K562 (cell line): ENCODE results near the gene ACSS2. TPM values are rescaled to one million over a fixed set of nuclear protein-coding genes. Genes with fewer than 3 reads are reported as not detected.

Source experiments
- ATAC-seq: fragments of 200-7000 bp; cut with Tn5 transposase; 3 replicates; pipeline ENCODE4 v1.9.1; 2020; ENCODE audit warnings: moderate library complexity
- BruUV-seq: library from RNA; stranded (reverse); fragments of 400-500 nt; replicated peaks from 2 replicates; lab custom pipeline; 2021; lab: Mats Ljungman, UMichigan
- CTCF ChIA-PET: fragments of 300-600 bp; formaldehyde crosslinking; extraction: SDS; loops from one replicate; lab custom pipeline; 2021; ENCODE audit warnings: low intra/inter-chr PET ratio; lab: Yijun Ruan, JAX
- POLR2A ChIA-PET: fragments of 300-600, 350-650 bp; sonication (Branson Sonifier 250); formaldehyde crosslinking; extraction: SDS; loops from one replicate; lab custom pipeline; 2021; ENCODE audit warnings: antibody characterized with exemption, inconsistent platforms; lab: Yijun Ruan, JAX
- DNase-seq, 4 experiments: peaks; one replicate each; pipeline versions ENCODE4 v3.0.0 to v3.0.0-alpha.2; 2011 to 2018; ENCODE audit warnings: low spot score in 3 of 4, mixed read lengths in 3 of 4; ENCODE audit errors: extremely low read depth in 1 of 4
- FAIRE-seq: peaks from 2 replicates; lab custom pipeline; 2011; peaks lifted over from hg19 to GRCh38; lab: Jason Lieb, UNC
- H2AFZ ChIP-seq: 2 replicates; pipeline ENCODE4 v1.6.0; 2011; ENCODE audit warnings: low read depth, low read length, control low read depth, inconsistent platforms
- H3K27ac ChIP-seq: fragments of 200-600 bp; 3 replicates; pipeline ENCODE4 v1.8.0; 2011; ENCODE audit warnings: low read depth, mild to moderate bottlenecking, control low read depth, inconsistent platforms, low read length, moderate library complexity, mixed read lengths; ENCODE audit errors: extremely low read depth
- H3K27me3 ChIP-seq, 2 experiments: fragments of 300-600 bp in 1 of 2; 2 replicates in 1 of 2; 3 replicates in 1 of 2; pipeline versions ENCODE4 v1.6.0 to v1.8.0; 2011; ENCODE audit warnings: inconsistent platforms in 2 of 2, low read length in 2 of 2, mild to moderate bottlenecking in 1 of 2, mixed read lengths in 1 of 2, moderate library complexity in 1 of 2; ENCODE audit not compliant: control insufficient read depth in 2 of 2, insufficient read depth in 2 of 2
- H3K36me3 ChIP-seq: fragments of 300-600 bp; 3 replicates; pipeline ENCODE4 v1.8.0; 2011; ENCODE audit warnings: mild to moderate bottlenecking, low read length, inconsistent platforms; ENCODE audit not compliant: control insufficient read depth, insufficient read depth
- H3K4me1 ChIP-seq, 2 experiments: fragments of 200-600 bp in 1 of 2; replicated peaks in 1 of 2; 2 replicates in 1 of 2; 3 replicates in 1 of 2; pipeline versions ENCODE4 v1.5.1 to v1.8.0; 2011; ENCODE audit warnings: inconsistent platforms in 2 of 2, low read length in 2 of 2, mild to moderate bottlenecking in 1 of 2, mixed read lengths in 1 of 2, moderate library complexity in 1 of 2; ENCODE audit not compliant: control insufficient read depth in 2 of 2, insufficient read depth in 2 of 2
- H3K4me2 ChIP-seq: 2 replicates; pipeline ENCODE4 v1.6.1; 2011; ENCODE audit warnings: low read length, control low read depth, inconsistent platforms, mixed read lengths; ENCODE audit not compliant: insufficient read depth
- H3K4me3 ChIP-seq: fragments of 200-600 bp; sonication (generic), shearing (Covaris generic); 2 replicates; pipeline ENCODE4 v1.5.1; 2016; ENCODE audit warnings: control low read depth, inconsistent platforms
- H3K79me2 ChIP-seq: fragments of 200-600 bp; 3 replicates; pipeline ENCODE4 v1.8.0; 2011; ENCODE audit warnings: low read length, inconsistent platforms; ENCODE audit not compliant: control insufficient read depth, insufficient read depth
- H3K9ac ChIP-seq, 2 experiments: 2 replicates each; pipeline versions ENCODE4 v1.6.0 to v1.6.1; 2011; ENCODE audit warnings: low read depth in 2 of 2, low read length in 2 of 2, control low read depth in 1 of 2, inconsistent platforms in 1 of 2, mild to moderate bottlenecking in 1 of 2, mixed read lengths in 1 of 2; ENCODE audit not compliant: insufficient read depth in 1 of 2
- H3K9me1 ChIP-seq: one replicate; pipeline ENCODE4 v1.6.0; 2011; ENCODE audit warnings: inconsistent platforms, mild to moderate bottlenecking, low read length, moderate library complexity; ENCODE audit not compliant: control insufficient read depth, insufficient read depth
- H3K9me3 ChIP-seq: replicated peaks from 2 replicates; pipeline ENCODE4 v1.5.1; 2011; ENCODE audit warnings: low read depth, low read length, inconsistent platforms; ENCODE audit not compliant: control insufficient read depth, insufficient read depth
- H4K20me1 ChIP-seq: replicated peaks from 2 replicates; pipeline ENCODE4 v1.6.1; 2011; ENCODE audit warnings: low read length, inconsistent platforms, mixed read lengths; ENCODE audit not compliant: control insufficient read depth, insufficient read depth
- ARHGAP35 ChIP-seq: fragments of 450-650 bp; IDR thresholded peaks from 2 replicates; pipeline ENCODE4 v1.6.1; 2018; ENCODE audit not compliant: partially characterized antibody
- BCOR ChIP-seq: fragments of 450-650 bp; IDR thresholded peaks from 2 replicates; pipeline ENCODE4 v1.6.1; 2016
- FOXP1 ChIP-seq: sonication (generic); formaldehyde crosslinking; IDR thresholded peaks from 2 replicates; pipeline ENCODE4 v1.8.0; 2022; ENCODE audit warnings: mild to moderate bottlenecking, missing genetic modification reagents
- HMG20A ChIP-seq: fragments of 450-650 bp; formaldehyde crosslinking; conservative IDR thresholded peaks from 2 replicates; pipeline ENCODE4 v1.4.0; 2020; ENCODE audit warnings: mild to moderate bottlenecking, mixed read lengths
- SMARCE1 ChIP-seq: fragments of 450-650 bp; IDR thresholded peaks from 2 replicates; pipeline ENCODE4 v1.7.1; 2016; ENCODE audit warnings: mild to moderate bottlenecking
- WGBS: fragments of 100-300 bp; shearing (Covaris generic); methylation state at CpG from one replicate; pipeline ENCODE4 v1.1.6; 2016; ENCODE audit warnings: low coverage, mixed read lengths; ENCODE audit not compliant: insufficient coverage; ENCODE audit errors: missing lambda C conversion rate; 5-methylcytosine and 5-hydroxymethylcytosine counted together
- in situ Hi-C: fragments of 300-500 bp; cut with MboI; formaldehyde crosslinking; loops from 4 replicates; pipeline ENCODE4 v1.15.0; 2018; ENCODE audit warnings: inconsistent platforms, mixed read lengths
- intact Hi-C: fragments of 100-400 bp; cut with micrococcal nuclease; formaldehyde crosslinking; loops from 2 replicates; pipeline ENCODE4 v1.14.2; 2022
- polyA plus RNA-seq, 8 experiments: library from polyadenylated mRNA; depleted of rRNA in 4 of 8; stranded (reverse) in 5 of 8; unstranded in 3 of 8; fragments of >200 nt; fragmentation: Nextera tagmentation in 2 of 8; fragmentation: Illumina TruSeq in 1 of 8; extraction: Ambion mirVana in 2 of 8; extraction: Trizol in 1 of 8; gene quantifications; 2 replicates each; pipeline versions ENCODE4 v1.2.1 to v1.2.3, GENCODE V29; 2011 to 2014; ENCODE audit warnings: inconsistent platforms in 1 of 8, missing spikeins in 1 of 8
- total RNA-seq, 7 experiments: library from RNA; depleted of rRNA in 6 of 7; stranded (reverse); fragments of >200 nt in 6 of 7; fragmentation: Illumina TruSeq in 2 of 7; extraction: Trizol in 2 of 7; gene quantifications; 2 replicates each; pipeline versions ENCODE4 v1.2.1 to v1.2.3, GENCODE V29; 2011 to 2021; ENCODE audit warnings: low replicate concordance in 1 of 7
- TF ChIP-seq, protein P1 (sequence below), 3 experiments: IDR thresholded peaks in 2 of 3; conservative IDR thresholded peaks in 1 of 3; 2 replicates each; pipeline ENCODE4 v1.5.1; 2011 to 2012; ENCODE audit warnings: low read length in 3 of 3, mild to moderate bottlenecking in 3 of 3, control low read depth in 2 of 3, improper control_type of control experiment in 1 of 3, inconsistent platforms in 1 of 3, low read depth in 1 of 3, mixed read lengths in 1 of 3, moderate library complexity in 1 of 3; ENCODE audit not compliant: insufficient read depth in 2 of 3
- TF ChIP-seq, protein P2 (sequence below): fragments of 450-650 bp; formaldehyde crosslinking; IDR thresholded peaks from 2 replicates; pipeline ENCODE4 v1.4.0; 2022; ENCODE audit warnings: missing genetic modification characterization
- TF ChIP-seq, protein P3 (sequence below): IDR thresholded peaks from 2 replicates; pipeline ENCODE4 v1.6.1; 2016; ENCODE audit warnings: missing genetic modification characterization, missing compliant biosample characterization

Gene ACSS2
- total and polyA plus RNA-seq, 9 of the 15 experiments (the other 6 are each of a cell fraction or from before 2014, with no cell fraction given): 21.9 to 246 (median 66.2) TPM

DNA sequence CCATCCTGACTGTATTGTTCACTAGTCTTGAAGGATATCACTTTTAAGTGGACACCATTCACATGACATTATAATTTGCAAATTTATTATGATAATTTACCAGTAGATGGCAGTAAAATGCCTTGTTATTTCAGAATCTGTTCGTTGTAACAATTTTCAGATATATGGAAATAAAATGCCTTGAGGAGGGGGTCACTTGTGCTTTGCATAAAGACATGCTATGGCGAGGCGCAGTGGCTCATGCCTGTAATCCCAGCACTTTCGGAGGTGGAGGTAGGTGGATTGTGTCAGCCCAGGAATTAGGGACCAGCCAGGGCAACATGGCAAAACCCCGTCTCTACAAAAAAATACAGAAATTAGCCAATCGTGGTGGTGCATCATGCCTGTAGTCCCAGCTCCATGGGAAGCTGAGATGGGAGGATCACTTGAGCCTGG, 41.9 kb upstream of the ACSS2 start (continued):
- TF ChIP-seq, protein P1, sequence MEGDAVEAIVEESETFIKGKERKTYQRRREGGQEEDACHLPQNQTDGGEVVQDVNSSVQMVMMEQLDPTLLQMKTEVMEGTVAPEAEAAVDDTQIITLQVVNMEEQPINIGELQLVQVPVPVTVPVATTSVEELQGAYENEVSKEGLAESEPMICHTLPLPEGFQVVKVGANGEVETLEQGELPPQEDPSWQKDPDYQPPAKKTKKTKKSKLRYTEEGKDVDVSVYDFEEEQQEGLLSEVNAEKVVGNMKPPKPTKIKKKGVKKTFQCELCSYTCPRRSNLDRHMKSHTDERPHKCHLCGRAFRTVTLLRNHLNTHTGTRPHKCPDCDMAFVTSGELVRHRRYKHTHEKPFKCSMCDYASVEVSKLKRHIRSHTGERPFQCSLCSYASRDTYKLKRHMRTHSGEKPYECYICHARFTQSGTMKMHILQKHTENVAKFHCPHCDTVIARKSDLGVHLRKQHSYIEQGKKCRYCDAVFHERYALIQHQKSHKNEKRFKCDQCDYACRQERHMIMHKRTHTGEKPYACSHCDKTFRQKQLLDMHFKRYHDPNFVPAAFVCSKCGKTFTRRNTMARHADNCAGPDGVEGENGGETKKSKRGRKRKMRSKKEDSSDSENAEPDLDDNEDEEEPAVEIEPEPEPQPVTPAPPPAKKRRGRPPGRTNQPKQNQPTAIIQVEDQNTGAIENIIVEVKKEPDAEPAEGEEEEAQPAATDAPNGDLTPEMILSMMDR (IDR thresholded peaks at IDR 0.05 in 2 of 3, conservative IDR thresholded peaks at IDR 0.05 in 1 of 3; ENCODE audit: insufficient read depth in 2 of 3, low read depth in 1 of 3, low read length in 3 of 3): peak in 2 of 3 experiments; percentile 48 to 57; a peak in 3 of 6 replicates

DNA sequence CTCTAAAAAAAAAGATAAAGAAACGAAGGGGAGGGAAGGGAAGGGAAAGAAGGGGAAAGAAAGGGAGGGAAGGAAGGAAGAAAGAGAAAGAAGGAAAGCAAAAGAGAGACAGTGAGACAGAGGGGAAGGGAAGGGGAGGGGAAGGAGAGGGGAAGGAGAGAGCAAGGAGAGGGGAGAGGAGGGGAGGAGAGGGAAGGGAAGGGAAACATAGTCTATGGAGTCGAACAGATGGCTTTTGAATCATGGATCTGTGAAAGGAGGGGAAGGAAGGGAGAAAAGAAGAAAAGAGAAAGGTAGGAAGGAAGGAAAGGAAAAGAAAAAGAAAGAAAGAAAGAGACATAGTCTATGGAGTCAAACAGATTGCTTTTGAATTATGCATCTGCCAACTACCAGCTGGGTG, 34.3 kb upstream of the ACSS2 start:
- FAIRE-seq: no peak
- no peak overlapping the region for H2AFZ ChIP-seq

More for the DNA sequence above, 34.3 kb upstream of the ACSS2 start:
- H4K20me1 ChIP-seq: no peaks in the 10 kb centered on the region
- BruUV-seq: no TSS peak
- H3K9me1 ChIP-seq: no peaks in the 10 kb centered on the region
- in situ Hi-C loops (no loop called here), intact Hi-C loops (no loop called here)
- WGBS: 4% methylated on average over 2 of the region's 2 CpGs
- no peak for TF ChIP-seq HMG20A (CRISPR knock-in tag)
- no peak for TF ChIP-seq BCOR
- TF ChIP-seq, protein P2, sequence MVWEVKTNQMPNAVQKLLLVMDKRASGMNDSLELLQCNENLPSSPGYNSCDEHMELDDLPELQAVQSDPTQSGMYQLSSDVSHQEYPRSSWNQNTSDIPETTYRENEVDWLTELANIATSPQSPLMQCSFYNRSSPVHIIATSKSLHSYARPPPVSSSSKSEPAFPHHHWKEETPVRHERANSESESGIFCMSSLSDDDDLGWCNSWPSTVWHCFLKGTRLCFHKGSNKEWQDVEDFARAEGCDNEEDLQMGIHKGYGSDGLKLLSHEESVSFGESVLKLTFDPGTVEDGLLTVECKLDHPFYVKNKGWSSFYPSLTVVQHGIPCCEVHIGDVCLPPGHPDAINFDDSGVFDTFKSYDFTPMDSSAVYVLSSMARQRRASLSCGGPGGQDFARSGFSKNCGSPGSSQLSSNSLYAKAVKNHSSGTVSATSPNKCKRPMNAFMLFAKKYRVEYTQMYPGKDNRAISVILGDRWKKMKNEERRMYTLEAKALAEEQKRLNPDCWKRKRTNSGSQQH (CRISPR knock-in tag): peak; percentile 64; the same call in 1 of the 2 replicates
- 0 out of 2 replicates have a peak, but pooled peaks have one; percentile 15 for TF ChIP-seq SMARCE1
- no peak for TF ChIP-seq FOXP1 (CRISPR knock-in tag)
- TF ChIP-seq, protein P3, sequence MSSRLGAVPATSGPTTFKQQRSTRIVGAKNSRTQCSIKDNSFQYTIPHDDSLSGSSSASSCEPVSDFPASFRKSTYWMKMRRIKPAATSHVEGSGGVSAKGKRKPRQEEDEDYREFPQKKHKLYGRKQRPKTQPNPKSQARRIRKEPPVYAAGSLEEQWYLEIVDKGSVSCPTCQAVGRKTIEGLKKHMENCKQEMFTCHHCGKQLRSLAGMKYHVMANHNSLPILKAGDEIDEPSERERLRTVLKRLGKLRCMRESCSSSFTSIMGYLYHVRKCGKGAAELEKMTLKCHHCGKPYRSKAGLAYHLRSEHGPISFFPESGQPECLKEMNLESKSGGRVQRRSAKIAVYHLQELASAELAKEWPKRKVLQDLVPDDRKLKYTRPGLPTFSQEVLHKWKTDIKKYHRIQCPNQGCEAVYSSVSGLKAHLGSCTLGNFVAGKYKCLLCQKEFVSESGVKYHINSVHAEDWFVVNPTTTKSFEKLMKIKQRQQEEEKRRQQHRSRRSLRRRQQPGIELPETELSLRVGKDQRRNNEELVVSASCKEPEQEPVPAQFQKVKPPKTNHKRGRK (tag): peak; percentile 56; the same call in 1 of the 2 replicates
- peak; percentile 34 for TF ChIP-seq ARHGAP35
- H3K9ac ChIP-seq: no peak overlapping the region
- ATAC-seq: no peak
- no peak overlapping the region for H3K4me2 ChIP-seq
- CTCF ChIA-PET: no interaction called here
- no peaks in the 10 kb centered on the region for H3K36me3 ChIP-seq
- no peak overlapping the region for H3K4me3 ChIP-seq
- no peak for DNase-seq
- no peak overlapping the region for H3K27ac ChIP-seq
- H3K4me1 ChIP-seq: no peaks in the 10 kb centered on the region
- H3K27me3 ChIP-seq: no peaks in the 10 kb centered on the region
- H3K9me3 ChIP-seq: no peaks in the 10 kb centered on the region
- no peaks in the 10 kb centered on the region for H3K79me2 ChIP-seq
- POLR2A ChIA-PET: interaction anchor here (0.7 kb wide), 1 partner anchor 20 kb away, joined by 4 read pairs; no protein-coding TSS in a partner anchor
